Astrocyte of the cerebellum (primary cell): Measurements from ENCODE around the gene ZBTB16.

ENCODE experiments used
- DNase-seq: peaks from one replicate; pipeline ENCODE4 v3.0.0-alpha.2; 2011; ENCODE audit warnings: low read depth
- H3K4me3 ChIP-seq: 2 replicates; pipeline ENCODE4 v1.5.1; 2011; ENCODE audit warnings: mild to moderate bottlenecking, low read depth, low read length, moderate library complexity
- in situ Hi-C: cut with HindIII; loops from 2 replicates; pipeline ENCODE4 v1.10.0; 2017; ENCODE audit warnings: low sequenced_read_pairs
- TF ChIP-seq, protein P1 (sequence below): IDR thresholded peaks from 2 replicates; pipeline ENCODE4 v1.5.1; 2012; ENCODE audit warnings: low read length, low read depth, moderate library complexity, mild to moderate bottlenecking; ENCODE audit errors: missing control alignments

The ZBTB16 gene

DNA sequence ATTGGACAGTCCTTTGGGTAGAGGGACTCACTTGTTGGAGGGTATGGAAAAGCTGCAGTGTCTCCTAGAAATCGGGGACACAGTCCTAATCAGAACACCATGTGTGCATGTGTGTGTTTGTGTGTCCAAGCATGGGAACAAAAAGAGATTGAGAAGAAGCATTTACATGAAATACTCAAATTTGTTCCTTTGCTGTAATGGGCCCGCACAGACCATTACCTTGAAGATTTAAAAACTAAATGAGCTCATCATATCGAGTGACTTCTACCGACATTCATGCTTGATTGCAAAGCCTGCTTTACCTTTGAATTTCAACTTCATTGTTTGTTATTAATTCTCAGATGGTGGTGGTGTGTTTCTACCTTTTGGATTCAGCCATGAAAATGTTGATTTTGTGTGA lies 106.9 kb downstream of the ZBTB16 start:
- TF ChIP-seq, protein P1, sequence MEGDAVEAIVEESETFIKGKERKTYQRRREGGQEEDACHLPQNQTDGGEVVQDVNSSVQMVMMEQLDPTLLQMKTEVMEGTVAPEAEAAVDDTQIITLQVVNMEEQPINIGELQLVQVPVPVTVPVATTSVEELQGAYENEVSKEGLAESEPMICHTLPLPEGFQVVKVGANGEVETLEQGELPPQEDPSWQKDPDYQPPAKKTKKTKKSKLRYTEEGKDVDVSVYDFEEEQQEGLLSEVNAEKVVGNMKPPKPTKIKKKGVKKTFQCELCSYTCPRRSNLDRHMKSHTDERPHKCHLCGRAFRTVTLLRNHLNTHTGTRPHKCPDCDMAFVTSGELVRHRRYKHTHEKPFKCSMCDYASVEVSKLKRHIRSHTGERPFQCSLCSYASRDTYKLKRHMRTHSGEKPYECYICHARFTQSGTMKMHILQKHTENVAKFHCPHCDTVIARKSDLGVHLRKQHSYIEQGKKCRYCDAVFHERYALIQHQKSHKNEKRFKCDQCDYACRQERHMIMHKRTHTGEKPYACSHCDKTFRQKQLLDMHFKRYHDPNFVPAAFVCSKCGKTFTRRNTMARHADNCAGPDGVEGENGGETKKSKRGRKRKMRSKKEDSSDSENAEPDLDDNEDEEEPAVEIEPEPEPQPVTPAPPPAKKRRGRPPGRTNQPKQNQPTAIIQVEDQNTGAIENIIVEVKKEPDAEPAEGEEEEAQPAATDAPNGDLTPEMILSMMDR = no peak
- no peak for DNase-seq
- no peak overlapping the region for H3K4me3 ChIP-seq
- in situ Hi-C loops = loop anchor here (5.0 kb wide), 2 partner anchors 36 to 91 kb away; no protein-coding TSS in a partner anchor

DNA sequence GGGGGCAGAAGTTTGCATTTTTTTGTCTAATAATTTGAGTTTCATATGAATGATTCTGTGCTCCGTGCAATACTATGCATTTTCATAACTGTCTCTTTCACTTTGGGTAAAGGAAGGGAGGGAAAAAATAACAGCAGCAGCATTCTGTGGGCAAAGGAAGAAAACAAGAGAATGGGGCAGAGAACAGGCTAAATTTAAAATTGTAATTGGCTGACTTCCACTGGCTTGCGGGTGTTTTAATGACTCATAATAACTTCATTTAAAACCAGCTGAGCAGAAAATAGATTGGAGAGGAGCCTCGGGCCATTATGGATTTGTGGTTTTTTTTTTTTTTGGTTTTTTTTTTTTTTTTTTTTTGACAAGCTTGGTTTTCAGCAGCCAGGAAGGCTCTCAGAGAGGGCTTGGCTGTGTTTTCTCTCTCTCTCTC lies 107.4 kb downstream of the ZBTB16 start:
- TF ChIP-seq, protein P1 = no peak
- peak; percentile 96 for DNase-seq
- H3K4me3 ChIP-seq = no peak overlapping the region
- in situ Hi-C loops = loop anchor here (5.0 kb wide), 2 partner anchors 35 to 90 kb away; no protein-coding TSS in a partner anchor

DNA sequence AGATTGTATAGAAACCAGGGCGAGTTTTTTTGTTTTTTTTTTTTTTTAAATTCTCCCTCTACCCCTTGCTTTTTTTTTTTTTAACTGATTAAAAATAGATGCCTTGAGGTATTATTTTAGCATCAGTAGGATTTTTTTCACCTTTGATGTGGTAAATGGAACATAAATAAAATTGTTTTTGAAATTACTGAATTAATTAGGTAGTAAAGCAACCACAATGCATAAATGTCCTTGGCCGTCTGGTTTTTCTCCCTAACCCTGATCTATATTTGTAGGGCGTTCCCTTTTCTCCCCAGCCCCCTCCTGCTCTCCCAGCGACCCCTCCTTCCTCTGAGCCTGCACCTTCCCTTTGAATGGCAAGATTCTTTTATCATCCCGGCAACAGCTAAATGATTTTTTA lies 107.8 kb downstream of the ZBTB16 start:
- TF ChIP-seq, protein P1 = no peak

DNA sequence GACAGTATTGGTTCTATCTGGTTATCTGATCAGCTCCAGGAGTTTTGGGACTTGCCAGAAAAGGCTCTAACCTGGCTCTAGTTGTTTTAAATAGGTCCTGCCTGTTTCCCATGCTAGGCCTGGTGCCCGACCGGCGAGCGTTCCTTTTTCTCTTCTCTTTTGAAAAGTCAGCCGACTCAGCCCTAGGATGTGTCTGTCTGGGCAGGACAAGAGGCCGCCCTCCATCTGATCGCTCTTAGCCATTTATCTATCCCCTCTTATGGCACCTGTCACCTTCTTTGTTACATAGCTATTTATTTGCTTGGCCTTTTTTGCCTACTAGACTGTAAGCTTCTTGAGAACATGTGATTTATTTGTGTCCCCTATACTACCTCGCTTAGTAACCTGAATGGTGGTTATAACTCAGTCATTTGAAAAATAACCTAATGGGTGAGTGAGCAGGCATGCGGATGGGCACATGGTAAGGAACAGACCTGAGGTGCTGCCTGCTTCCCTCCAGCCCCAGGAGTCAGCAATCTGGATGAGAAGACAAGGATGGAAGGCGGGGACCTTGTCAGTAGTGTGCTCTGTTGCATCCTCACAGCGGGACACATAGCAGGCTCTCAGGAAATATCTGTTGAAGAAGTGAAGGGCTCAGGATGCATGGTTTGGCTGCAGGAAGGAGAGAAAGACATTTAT lies 108.4 kb downstream of the ZBTB16 start:
- in situ Hi-C loops = loop anchor here (5.0 kb wide), 2 partner anchors 34 to 89 kb away; no protein-coding TSS in a partner anchor
- no peak overlapping the region for H3K4me3 ChIP-seq
- TF ChIP-seq, protein P1 = no peak
- no peak for DNase-seq

More for the DNA sequence above, 107.8 kb downstream of the ZBTB16 start:
- in situ Hi-C loops = loop anchor here (5.0 kb wide), 2 partner anchors 35 to 90 kb away; no protein-coding TSS in a partner anchor
- no peak overlapping the region for H3K4me3 ChIP-seq
- no peak for DNase-seq

DNA sequence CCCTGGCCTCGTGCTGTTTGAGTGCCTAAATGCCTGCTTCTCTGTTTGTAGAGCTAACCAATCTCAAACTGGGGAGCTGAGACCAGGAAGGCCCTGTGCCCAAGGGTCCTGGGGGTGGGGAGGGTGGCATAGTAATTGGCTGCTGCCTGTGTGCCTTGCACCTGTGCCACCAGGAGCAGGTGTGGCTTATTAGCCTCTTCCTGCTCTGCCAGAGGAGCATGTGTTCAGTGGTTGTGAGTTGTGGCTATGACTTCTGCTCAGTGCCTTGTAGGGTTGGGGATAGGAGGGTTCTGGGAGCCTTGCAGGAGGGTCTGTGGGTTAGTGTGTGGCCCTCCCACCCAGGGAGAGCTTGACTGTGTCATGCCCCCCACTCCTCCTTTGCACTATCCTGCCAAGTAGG lies 109.2 kb downstream of the ZBTB16 start:
- in situ Hi-C loops = loop anchor here (5.0 kb wide), 2 partner anchors 34 to 89 kb away; no protein-coding TSS in a partner anchor
- H3K4me3 ChIP-seq = no peak overlapping the region
- DNase-seq = no peak
- TF ChIP-seq, protein P1 = no peak

DNA sequence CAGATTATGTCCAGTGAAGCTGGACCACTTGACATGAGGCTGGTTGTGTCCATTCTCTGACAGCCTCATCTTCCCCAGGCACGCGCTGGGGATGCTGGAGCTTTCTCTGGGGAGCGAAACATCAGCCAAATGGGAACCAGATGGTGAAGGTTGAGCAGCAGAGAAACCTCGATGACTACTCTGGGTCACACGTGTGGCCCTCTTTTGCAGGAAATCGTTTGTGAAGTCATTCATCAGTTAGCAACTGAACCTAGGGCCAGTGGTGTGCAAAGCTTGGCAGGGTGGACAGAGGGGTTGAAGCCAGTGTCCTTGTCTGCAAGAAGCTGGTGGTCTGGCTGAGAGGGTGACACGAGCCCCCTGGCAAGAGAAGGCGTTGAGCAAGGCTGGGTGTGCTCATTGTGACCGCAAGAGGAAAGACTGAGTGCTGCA lies 109.8 kb downstream of the ZBTB16 start:
- in situ Hi-C loops = loop anchor here (5.0 kb wide), 2 partner anchors 33 to 88 kb away; no protein-coding TSS in a partner anchor
- no peak for DNase-seq
- H3K4me3 ChIP-seq = no peak overlapping the region
- TF ChIP-seq, protein P1 = no peak
